ENCODE measurements around the gene TAS2R3.
"Not testable (repeated sequence)": the region's sequence is repeated elsewhere in the genome, so short reads cannot be mapped to it uniquely, and the experiment has no call there.

The TAS2R3 gene

DNA sequence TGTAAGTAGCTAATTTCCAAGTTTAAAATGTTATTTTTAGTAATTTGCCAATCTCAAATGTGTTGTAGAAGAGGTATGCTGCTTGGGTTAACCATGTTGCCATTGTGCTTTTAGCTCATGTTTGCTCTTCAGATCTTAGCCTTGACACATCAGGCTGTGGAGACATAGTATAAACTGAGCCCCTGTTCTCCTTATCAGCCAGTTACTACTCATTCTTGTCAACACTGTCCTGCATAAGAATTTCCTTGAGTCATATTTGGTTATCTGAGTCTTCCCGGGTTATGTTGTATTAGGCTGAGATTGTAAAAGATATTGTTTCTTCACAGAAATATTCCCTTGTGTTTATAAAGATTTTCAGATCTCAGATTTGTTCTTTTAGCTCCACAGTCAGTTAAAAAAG, 21.7 kb upstream of the TAS2R3 start:
- H3K36me3 ChIP-seq (replicated peaks in 1 of 2; ENCODE audit: control insufficient read depth in 2 of 2, insufficient read depth in 2 of 2, low read length in 2 of 2) = peaks cover 27 to 82% of the 10 kb centered on the region in 2 donors
- H3K18ac ChIP-seq (ENCODE audit: low read length) = no peak overlapping the region
- no peak overlapping the region for H3K23ac ChIP-seq (ENCODE audit: low read depth, low read length, poor library complexity)
- no CpG with 5 or more reads among the region's 1 CpG for WGBS, 2 donors (ENCODE audit: extremely low coverage in 2 of 2, insufficient read length in 2 of 2, insufficient replicate concordance in 1 of 2)
- peaks cover 0 to 2% (median 0%) of the 10 kb centered on the region in 3 experiments for H3K27me3 ChIP-seq (ENCODE audit: control insufficient read depth in 3 of 3, insufficient read depth in 3 of 3, low read depth in 1 of 3, low read length in 3 of 3)
- peaks cover 4% of the 10 kb centered on the region for H3K79me1 ChIP-seq (ENCODE audit: low read depth, low read length)
- H3K4me2 ChIP-seq (ENCODE audit: insufficient read depth, low read length, poor library complexity, severe bottlenecking) = no peak overlapping the region
- H2BK15ac ChIP-seq (ENCODE audit: low read length) = no peak overlapping the region
- H3K14ac ChIP-seq (ENCODE audit: low read length) = no peak overlapping the region
- H4K91ac ChIP-seq (ENCODE audit: low read depth, low read length, poor library complexity) = no peak overlapping the region
- no peak overlapping the region for H3K4me3 ChIP-seq (ENCODE audit: low read length in 2 of 2)
- H3K27ac ChIP-seq (replicated peaks; ENCODE audit: low read length) = no peak overlapping the region
- no peaks in the 10 kb centered on the region for H3K9me3 ChIP-seq (replicated peaks in 1 of 2; ENCODE audit: control insufficient read depth in 2 of 2, insufficient read depth in 1 of 2, low read depth in 1 of 2, low read length in 2 of 2)
- H2BK5ac ChIP-seq (ENCODE audit: low read length) = no peak overlapping the region
- H3K4me1 ChIP-seq (ENCODE audit: control insufficient read depth in 2 of 2, insufficient read depth in 1 of 2, low read depth in 1 of 2, low read length in 2 of 2) = peaks cover 3 to 7% of the 10 kb centered on the region in 2 donors
- no peak for DNase-seq (ENCODE audit: low spot score)
- no peak overlapping the region for H2BK120ac ChIP-seq (ENCODE audit: low read depth, low read length)
- no peak overlapping the region for H2BK12ac ChIP-seq (ENCODE audit: low read length)
- no peak overlapping the region for H4K8ac ChIP-seq (ENCODE audit: low read depth, low read length)
- H3K4ac ChIP-seq (ENCODE audit: low read length) = no peak overlapping the region
- H2AK5ac ChIP-seq (ENCODE audit: low read depth, low read length) = no peak overlapping the region
- H3K9ac ChIP-seq (ENCODE audit: low read depth, low read length, poor library complexity) = no peak overlapping the region
- H2AFZ ChIP-seq (ENCODE audit: low read length) = no peak overlapping the region

DNA sequence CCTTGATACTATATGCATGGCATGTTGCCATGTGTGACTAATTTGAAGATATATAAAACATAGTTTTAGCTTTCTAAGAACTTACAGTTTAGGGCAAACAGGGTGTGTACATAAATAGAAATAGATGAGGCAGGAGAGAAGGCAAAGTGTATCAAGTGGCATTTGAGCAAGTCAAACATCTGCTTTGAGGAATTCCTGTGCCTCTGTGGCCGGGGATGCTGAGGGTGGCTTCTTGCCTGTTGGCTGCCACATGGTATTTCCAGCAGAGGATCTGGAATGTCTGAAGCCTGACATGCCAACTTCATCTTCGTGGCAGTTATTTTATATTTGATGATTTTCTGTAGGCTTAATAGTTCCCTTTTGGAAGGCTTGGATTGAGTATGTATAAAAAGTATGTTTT, 19.8 kb upstream of the TAS2R3 start:
- Histone ChIP-seq H2AK5ac (ENCODE audit: low read depth, low read length) (no peak overlapping the region), H3K79me1 (ENCODE audit: low read depth, low read length) (peaks cover 3% of the 10 kb centered on the region), H2BK5ac (ENCODE audit: low read length) (no peak overlapping the region), H4K91ac (ENCODE audit: low read depth, low read length, poor library complexity) (no peak overlapping the region), H2BK15ac (ENCODE audit: low read length) (no peak overlapping the region), H3K14ac (ENCODE audit: low read length) (no peak overlapping the region), H2BK120ac (ENCODE audit: low read depth, low read length) (no peak overlapping the region), H3K9ac (ENCODE audit: low read depth, low read length, poor library complexity) (no peak overlapping the region), H3K4ac (ENCODE audit: low read length) (no peak overlapping the region), H4K8ac (ENCODE audit: low read depth, low read length) (no peak overlapping the region), H3K27ac (replicated peaks; ENCODE audit: low read length) (no peak overlapping the region), H3K27me3 (ENCODE audit: control insufficient read depth in 3 of 3, insufficient read depth in 3 of 3, low read depth in 1 of 3, low read length in 3 of 3) (peaks cover 0 to 2% (median 0%) of the 10 kb centered on the region in 3 experiments), H3K36me3 (replicated peaks in 1 of 2; ENCODE audit: control insufficient read depth in 2 of 2, insufficient read depth in 2 of 2, low read length in 2 of 2) (peaks cover 29 to 100% of the 10 kb centered on the region in 2 donors), H3K18ac (ENCODE audit: low read length) (no peak overlapping the region), H3K9me3 (replicated peaks in 1 of 2; ENCODE audit: control insufficient read depth in 2 of 2, insufficient read depth in 1 of 2, low read depth in 1 of 2, low read length in 2 of 2) (peaks cover 0 to 1% of the 10 kb centered on the region in 2 donors), H3K4me1 (ENCODE audit: control insufficient read depth in 2 of 2, insufficient read depth in 1 of 2, low read depth in 1 of 2, low read length in 2 of 2) (peaks cover 3 to 7% of the 10 kb centered on the region in 2 donors), H2AFZ (ENCODE audit: low read length) (no peak overlapping the region), H3K23ac (ENCODE audit: low read depth, low read length, poor library complexity) (no peak overlapping the region), H3K4me2 (ENCODE audit: insufficient read depth, low read length, poor library complexity, severe bottlenecking) (no peak overlapping the region), H2BK12ac (ENCODE audit: low read length) (no peak overlapping the region), H3K4me3 (ENCODE audit: low read length in 2 of 2) (no peak overlapping the region)
- no CpG with 5 or more reads among the region's 2 CpGs for WGBS, 2 donors (ENCODE audit: extremely low coverage in 2 of 2, insufficient read length in 2 of 2, insufficient replicate concordance in 1 of 2)
- no peak for DNase-seq (ENCODE audit: low spot score)

DNA sequence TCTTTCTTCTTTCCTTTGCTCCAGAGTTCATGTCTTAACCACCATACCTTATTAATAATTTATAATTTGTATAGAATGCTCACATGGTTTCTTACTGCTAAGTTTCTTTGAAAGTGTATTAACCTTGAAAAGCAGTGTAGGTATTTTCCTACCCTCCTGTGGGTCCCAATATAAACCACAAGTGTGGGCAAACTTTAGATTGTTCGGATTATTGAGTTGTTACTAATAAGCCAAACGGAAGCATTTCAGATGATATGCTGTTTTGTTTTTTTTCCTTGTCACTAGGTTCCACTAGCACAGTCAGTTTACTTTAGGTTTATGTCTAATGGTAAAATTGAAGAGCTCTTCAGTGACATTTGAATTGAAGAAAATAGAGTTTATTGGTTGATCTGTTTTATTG, 15.5 kb upstream of the TAS2R3 start:
- H3K4me1 ChIP-seq (ENCODE audit: control insufficient read depth in 2 of 2, insufficient read depth in 1 of 2, low read depth in 1 of 2, low read length in 2 of 2) = no peaks in the 10 kb centered on the region
- no CpG with 5 or more reads among the region's 2 CpGs for WGBS, 2 donors (ENCODE audit: extremely low coverage in 2 of 2, insufficient read length in 2 of 2, insufficient replicate concordance in 1 of 2)
- H4K8ac ChIP-seq (ENCODE audit: low read depth, low read length) = no peak overlapping the region
- no peak overlapping the region for H4K91ac ChIP-seq (ENCODE audit: low read depth, low read length, poor library complexity)
- no peak overlapping the region for H2BK12ac ChIP-seq (ENCODE audit: low read length)
- H3K4me3 ChIP-seq (ENCODE audit: low read length in 2 of 2) = no peak overlapping the region
- no peak overlapping the region for H2BK15ac ChIP-seq (ENCODE audit: low read length)
- H3K23ac ChIP-seq (ENCODE audit: low read depth, low read length, poor library complexity) = no peak overlapping the region
- no peak overlapping the region for H3K4me2 ChIP-seq (ENCODE audit: insufficient read depth, low read length, poor library complexity, severe bottlenecking)
- no peak overlapping the region for H3K18ac ChIP-seq (ENCODE audit: low read length)
- no peak for DNase-seq (ENCODE audit: low spot score)
- no peak overlapping the region for H2AFZ ChIP-seq (ENCODE audit: low read length)
- H3K27me3 ChIP-seq (ENCODE audit: control insufficient read depth in 3 of 3, insufficient read depth in 3 of 3, low read depth in 1 of 3, low read length in 3 of 3) = no peaks in the 10 kb centered on the region
- peaks cover 38 to 100% of the 10 kb centered on the region in 2 donors for H3K36me3 ChIP-seq (replicated peaks in 1 of 2; ENCODE audit: control insufficient read depth in 2 of 2, insufficient read depth in 2 of 2, low read length in 2 of 2)
- H3K9ac ChIP-seq (ENCODE audit: low read depth, low read length, poor library complexity) = no peak overlapping the region
- no peak overlapping the region for H2AK5ac ChIP-seq (ENCODE audit: low read depth, low read length)
- H2BK5ac ChIP-seq (ENCODE audit: low read length) = no peak overlapping the region
- H3K79me1 ChIP-seq (ENCODE audit: low read depth, low read length) = no peaks in the 10 kb centered on the region
- no peak overlapping the region for H3K4ac ChIP-seq (ENCODE audit: low read length)
- H2BK120ac ChIP-seq (ENCODE audit: low read depth, low read length) = no peak overlapping the region
- H3K27ac ChIP-seq (replicated peaks; ENCODE audit: low read length) = no peak overlapping the region
- peaks cover 3 to 41% of the 10 kb centered on the region in 2 donors for H3K9me3 ChIP-seq (replicated peaks in 1 of 2; ENCODE audit: control insufficient read depth in 2 of 2, insufficient read depth in 1 of 2, low read depth in 1 of 2, low read length in 2 of 2)
- no peak overlapping the region for H3K14ac ChIP-seq (ENCODE audit: low read length)

DNA sequence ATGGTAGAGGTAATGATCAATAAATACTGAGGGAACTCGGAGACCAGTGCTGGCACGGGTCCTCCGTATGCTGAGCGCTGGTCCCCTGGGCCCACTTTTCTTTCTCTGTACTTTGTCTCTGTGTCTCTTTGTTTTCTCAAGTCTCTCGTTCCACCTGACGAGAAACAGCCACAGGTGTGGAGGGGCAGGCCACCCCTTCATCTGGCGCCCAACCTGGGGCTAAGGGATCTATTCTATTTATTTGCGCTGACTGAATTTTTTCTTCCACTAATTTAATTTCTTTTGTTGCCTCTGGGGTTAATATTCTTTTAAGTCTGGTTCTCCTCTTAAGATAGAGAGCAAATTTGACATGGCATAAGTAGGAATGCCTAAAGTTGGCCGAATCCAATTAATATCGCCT, 12.0 kb upstream of the TAS2R3 start:
- H4K8ac ChIP-seq (ENCODE audit: low read depth, low read length); H3K4ac ChIP-seq (ENCODE audit: low read length); H2BK120ac ChIP-seq (ENCODE audit: low read depth, low read length); H3K9ac ChIP-seq (ENCODE audit: low read depth, low read length, poor library complexity); DNase-seq (ENCODE audit: low spot score); H2BK5ac ChIP-seq (ENCODE audit: low read length); H3K79me1 ChIP-seq (ENCODE audit: low read depth, low read length); H3K27ac ChIP-seq (replicated peaks; ENCODE audit: low read length); H3K18ac ChIP-seq (ENCODE audit: low read length); H2AK5ac ChIP-seq (ENCODE audit: low read depth, low read length); H3K27me3 ChIP-seq (ENCODE audit: control insufficient read depth in 3 of 3, insufficient read depth in 3 of 3, low read depth in 1 of 3, low read length in 3 of 3); H4K91ac ChIP-seq (ENCODE audit: low read depth, low read length, poor library complexity); H2BK15ac ChIP-seq (ENCODE audit: low read length); H3K4me2 ChIP-seq (ENCODE audit: insufficient read depth, low read length, poor library complexity, severe bottlenecking); H3K4me1 ChIP-seq (ENCODE audit: control insufficient read depth in 2 of 2, insufficient read depth in 1 of 2, low read depth in 1 of 2, low read length in 2 of 2); H3K14ac ChIP-seq (ENCODE audit: low read length); H3K23ac ChIP-seq (ENCODE audit: low read depth, low read length, poor library complexity); H2AFZ ChIP-seq (ENCODE audit: low read length); H2BK12ac ChIP-seq (ENCODE audit: low read length); H3K4me3 ChIP-seq (ENCODE audit: low read length in 2 of 2): not testable (repeated sequence)
- Histone ChIP-seq H3K36me3 (replicated peaks in 1 of 2; ENCODE audit: control insufficient read depth in 2 of 2, insufficient read depth in 2 of 2, low read length in 2 of 2) (peaks cover 32 to 100% of the 10 kb centered on the region in 2 donors), H3K9me3 (replicated peaks in 1 of 2; ENCODE audit: control insufficient read depth in 2 of 2, insufficient read depth in 1 of 2, low read depth in 1 of 2, low read length in 2 of 2) (peaks cover 3 to 41% of the 10 kb centered on the region in 2 donors)
- WGBS, 2 donors (ENCODE audit: extremely low coverage in 2 of 2, insufficient read length in 2 of 2, insufficient replicate concordance in 1 of 2) = no CpG with 5 or more reads among the region's 10 CpGs
